Gastroesophageal sphincter (tissue), 3 donors: ENCODE data around the gene CLDN12.
A peak's percentile ranks its signal among the peaks of the same experiment; 100 is the strongest.
"Not testable (repeated sequence)": the region's sequence is repeated elsewhere in the genome, so short reads cannot be mapped to it uniquely, and the experiment has no call there.

Source experiments
- CTCF ChIP-seq, 4 experiments: fragments of 200-600 bp in 2 of 4; fragments of 450-650 bp in 2 of 4; sonication (generic) in 1 of 4; IDR thresholded peaks; one replicate each; pipeline ENCODE4 v1.5.1; 2017 to 2019; ENCODE audit warnings: antibody characterized with exemption in 4 of 4, mild to moderate bottlenecking in 2 of 4, moderate library complexity in 2 of 4
- POLR2AphosphoS5 ChIP-seq: sonication (generic); formaldehyde crosslinking; IDR thresholded peaks from one replicate; pipeline ENCODE4 v1.6.1; 2017; ENCODE audit warnings: antibody characterized with exemption

- peak in 1 of 4 experiments; percentile 4 for TF ChIP-seq CTCF (IDR thresholded peaks at IDR 0.05)
- TF ChIP-seq POLR2AphosphoS5, result not testable (repeated sequence)
These were observed 59.9 kb downstream of the CLDN12 start for GRCh38 chr7:90463151-90463628.
